Stomach (tissue), 4 donors: Measurements from ENCODE around the gene C1GALT1.

Experiments
- POLR2A ChIP-seq, 4 donors: fragments of 450-650 bp; IDR thresholded peaks; one replicate each; pipeline ENCODE4 v1.6.1; 2016; ENCODE audit warnings: antibody characterized with exemption in 4 of 4, control low read depth in 2 of 4, mild to moderate bottlenecking in 1 of 4, moderate library complexity in 1 of 4
- POLR2AphosphoS5 ChIP-seq, 3 donors: sonication (generic); formaldehyde crosslinking; IDR thresholded peaks; one replicate each; pipeline ENCODE4 v1.6.1; 2016; ENCODE audit warnings: antibody characterized with exemption in 3 of 3

DNA sequence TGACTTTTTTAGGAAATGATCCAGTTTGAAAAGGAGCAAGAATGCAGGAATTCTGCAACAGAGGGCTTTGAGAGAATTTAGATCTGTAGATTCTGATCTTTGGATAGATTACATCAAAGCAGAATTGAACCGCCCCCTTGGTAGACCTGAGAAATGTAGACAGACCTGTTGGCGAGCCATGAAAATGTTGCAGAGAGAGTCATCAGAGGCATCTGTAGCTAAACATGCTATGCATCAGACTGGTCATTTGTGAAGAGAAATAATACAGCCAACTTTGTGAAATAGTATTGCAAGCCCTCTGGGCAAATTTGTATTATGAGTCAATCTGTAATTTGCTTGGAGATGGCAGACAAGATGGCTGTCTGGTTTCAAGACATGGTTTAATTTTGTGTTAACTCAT, 4.3 kb upstream of the C1GALT1 start:
- TF ChIP-seq POLR2AphosphoS5 (IDR thresholded peaks at IDR 0.05) (no peak), POLR2A (IDR thresholded peaks at IDR 0.05) (no peak)
